GM23248 (cell line): ENCODE data around the gene S100A4. TPM values are rescaled to one million over a fixed set of nuclear protein-coding genes. Genes with fewer than 3 reads are reported as not detected.

Source experiments
- DNase-seq: peaks from one replicate; pipeline ENCODE4 v3.0.0-alpha.2; 2015
- H2AFZ ChIP-seq: fragments of 200-600 bp; sonication (generic); 2 replicates; pipeline ENCODE4 v1.6.1; 2016; ENCODE audit warnings: antibody characterized with exemption
- H3F3A ChIP-seq: fragments of 200-600 bp; sonication (generic); 2 replicates; pipeline ENCODE4 v1.6.1; 2016; ENCODE audit warnings: mild to moderate bottlenecking, antibody characterized with exemption, mixed run types; ENCODE audit not compliant: insufficient read depth
- H3K27ac ChIP-seq: fragments of 200-600 bp; sonication (generic); 2 replicates; pipeline ENCODE4 v1.5.1; 2016; ENCODE audit warnings: mild to moderate bottlenecking
- H3K27me3 ChIP-seq: fragments of 200-600 bp; sonication (generic); replicated peaks from 2 replicates; pipeline ENCODE4 v1.6.1; 2016; ENCODE audit warnings: mild to moderate bottlenecking; ENCODE audit not compliant: insufficient read depth
- H3K36me3 ChIP-seq: fragments of 200-600 bp; sonication (generic); 2 replicates; pipeline ENCODE4 v1.6.1; 2016; ENCODE audit warnings: low read depth, mild to moderate bottlenecking
- H3K4me1 ChIP-seq: fragments of 200-600 bp; sonication (generic); 2 replicates; pipeline ENCODE4 v1.6.1; 2016; ENCODE audit warnings: mild to moderate bottlenecking; ENCODE audit not compliant: insufficient read depth
- H3K4me2 ChIP-seq: fragments of 200-600 bp; sonication (generic); one replicate; pipeline ENCODE4 v1.6.1; 2016; ENCODE audit warnings: mild to moderate bottlenecking; ENCODE audit not compliant: unreplicated experiment
- H3K4me3 ChIP-seq: fragments of 200-600 bp; sonication (generic); 2 replicates; pipeline ENCODE4 v1.5.1; 2016; ENCODE audit warnings: mild to moderate bottlenecking
- H3K79me2 ChIP-seq: fragments of 200-600 bp; sonication (generic); 2 replicates; pipeline ENCODE4 v1.6.1; 2016; ENCODE audit warnings: mild to moderate bottlenecking; ENCODE audit not compliant: insufficient read depth
- H3K9ac ChIP-seq: fragments of 200-600 bp; sonication (generic); 2 replicates; pipeline ENCODE4 v1.6.1; 2016; ENCODE audit warnings: mild to moderate bottlenecking
- H3K9me2 ChIP-seq: fragments of 200-600 bp; sonication (generic); 2 replicates; pipeline ENCODE4 v1.6.1; 2016; ENCODE audit warnings: mixed run types, mild to moderate bottlenecking, moderate library complexity; ENCODE audit not compliant: insufficient read depth
- H3K9me3 ChIP-seq: fragments of 200-600 bp; sonication (generic); one replicate; pipeline ENCODE4 v1.6.1; 2017; ENCODE audit warnings: low read depth
- H4K20me1 ChIP-seq: fragments of 200-600 bp; sonication (generic); 2 replicates; pipeline ENCODE4 v1.6.0; 2016; ENCODE audit not compliant: insufficient read depth
- EZH2 ChIP-seq: fragments of 200-600 bp; sonication (generic); IDR thresholded peaks from 2 replicates; pipeline ENCODE4 v1.6.1; 2018; ENCODE audit warnings: antibody characterized with exemption, mild to moderate bottlenecking; ENCODE audit not compliant: insufficient read depth, poor library complexity, severe bottlenecking
- EZH2phosphoT487 ChIP-seq: fragments of 200-600 bp; sonication (generic); IDR thresholded peaks from 2 replicates; pipeline ENCODE4 v1.6.1; 2018; ENCODE audit warnings: antibody characterized with exemption, moderate library complexity, mild to moderate bottlenecking, low read depth; ENCODE audit not compliant: insufficient read depth
- WGBS, 2 experiments: methylation state at CpG; one replicate each; pipeline ENCODE4 v1.1.6; 2015 to 2017; ENCODE audit warnings: low lambda C conversion rate in 2 of 2, low coverage in 1 of 2; ENCODE audit errors: missing lambda C conversion rate in 2 of 2; 5-methylcytosine and 5-hydroxymethylcytosine counted together
- in situ Hi-C: fragments of 300-500 bp; cut with MboI; formaldehyde crosslinking; loops from 2 replicates; pipeline ENCODE4 v1.15.0; 2020
- polyA plus RNA-seq: library from polyadenylated mRNA; unstranded; fragments of >200 nt; fragmentation: Nextera tagmentation; extraction: Ambion mirVana; gene quantifications from 2 replicates; pipeline ENCODE4 v1.2.1, GENCODE V29; 2016
- total RNA-seq: library from RNA; depleted of rRNA; stranded (reverse); fragments of >200 nt; shearing (Covaris generic); gene quantifications from 2 replicates; pipeline ENCODE4 v1.2.3, GENCODE V29; 2014

Gene S100A4
- total and polyA plus RNA-seq, 2 experiments from 2014 or later: 236 to 610 TPM

DNA sequence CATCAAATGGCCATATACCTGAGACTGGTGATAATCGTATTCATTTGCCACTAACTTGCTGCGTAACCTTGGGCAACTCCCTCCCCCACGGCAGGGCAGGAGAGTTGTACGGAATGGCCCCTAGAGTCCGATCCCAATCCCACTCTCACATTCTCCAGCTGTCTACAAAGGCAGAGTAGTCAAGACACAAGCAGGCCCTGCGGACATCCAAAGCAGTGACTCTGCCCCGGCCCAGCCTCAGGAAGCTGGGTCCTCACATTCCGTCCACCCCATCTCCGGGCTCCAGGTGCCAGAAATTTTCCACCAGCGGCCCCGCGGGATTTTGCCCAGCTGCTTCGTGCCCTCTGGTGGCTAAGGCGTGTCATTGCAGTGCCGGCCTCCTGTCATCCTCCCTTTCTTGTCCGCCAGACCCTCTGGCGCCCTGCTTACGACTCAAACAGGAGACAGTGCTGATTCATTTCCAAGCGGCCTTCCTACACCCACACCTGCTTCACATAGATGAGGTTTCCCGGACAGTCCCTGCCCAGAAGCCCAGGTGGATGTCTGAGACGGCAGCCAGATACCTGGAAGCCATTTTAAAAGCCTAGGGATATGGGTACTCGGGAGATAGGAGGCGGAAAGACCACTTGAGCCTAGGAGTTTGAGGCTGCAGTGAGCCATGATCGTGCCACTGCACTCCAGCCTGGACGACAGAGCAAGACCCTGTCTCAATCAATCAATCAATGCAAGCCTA lies 22.9 kb upstream of the S100A4 start:
- Histone ChIP-seq H3K36me3 (no peaks in the 10 kb centered on the region), H3K27me3 (no peaks in the 10 kb centered on the region), H3K4me2 (peak overlapping the region; percentile 55), H3K9me2 (no peaks in the 10 kb centered on the region), H2AFZ (peak overlapping the region; percentile 87), H3K27ac (peak overlapping the region; percentile 100), H3K79me2 (no peaks in the 10 kb centered on the region), H3K9ac (peak overlapping the region; percentile 92), H4K20me1 (no peaks in the 10 kb centered on the region), H3K4me1 (peaks cover 52% of the 10 kb centered on the region), H3K9me3 (no peaks in the 10 kb centered on the region), H3K4me3 (peak overlapping the region; percentile 41), H3F3A (peaks cover 34% of the 10 kb centered on the region)
- peak; percentile 95 for DNase-seq
- in situ Hi-C loops: no loop called here
- 8 to 9% methylated on average over 25 of the region's 25 CpGs for WGBS, 2 experiments
- TF ChIP-seq EZH2 (no peak), EZH2phosphoT487 (no peak)

DNA sequence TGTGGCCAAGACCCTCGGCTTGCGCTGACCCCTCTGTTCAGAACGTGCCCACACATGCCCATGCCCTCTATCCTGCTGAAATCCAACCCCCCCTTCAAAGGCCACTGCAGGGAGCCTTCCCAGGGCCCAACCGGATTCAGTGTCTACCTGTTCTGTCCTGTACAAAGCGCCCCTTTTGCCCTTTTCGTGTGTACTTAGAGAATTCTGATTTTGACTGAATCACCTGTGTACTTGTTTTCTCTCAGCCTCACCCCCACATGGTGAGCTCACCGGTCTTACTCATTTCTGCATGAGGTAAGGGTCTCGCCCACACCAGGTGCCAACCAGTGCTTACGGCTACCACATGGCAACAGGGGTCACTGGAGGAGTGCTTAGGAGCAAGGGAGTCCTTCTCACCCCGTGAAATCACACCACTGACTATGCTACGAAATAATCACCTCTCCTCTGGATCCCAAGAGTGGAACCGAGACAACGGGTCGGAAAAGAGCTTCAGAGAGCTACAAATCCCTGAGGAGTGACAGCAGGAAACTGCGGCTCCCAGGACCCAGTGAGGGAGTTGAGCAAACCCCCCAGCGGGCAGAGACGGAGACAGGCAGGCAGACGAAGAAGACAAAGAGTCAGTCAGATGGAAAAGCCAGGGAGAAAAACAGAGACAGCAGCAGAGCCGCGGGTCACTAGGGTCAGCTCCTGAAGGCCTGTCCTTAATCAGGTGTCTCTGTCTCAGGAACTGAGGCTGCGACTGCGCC lies 22.2 kb upstream of the S100A4 start:
- H3K27ac ChIP-seq: peak overlapping the region; percentile 100
- no peaks in the 10 kb centered on the region for H3K9me2 ChIP-seq
- no peaks in the 10 kb centered on the region for H4K20me1 ChIP-seq
- H3K9me3 ChIP-seq: no peaks in the 10 kb centered on the region
- no peaks in the 10 kb centered on the region for H3K79me2 ChIP-seq
- WGBS, 2 experiments: 40 to 42% methylated on average over 22 of the region's 22 CpGs
- H3K9ac ChIP-seq: peak overlapping the region; percentile 92
- H3K4me1 ChIP-seq: peaks cover 45% of the 10 kb centered on the region
- no peaks in the 10 kb centered on the region for H3K36me3 ChIP-seq
- H3K4me2 ChIP-seq: peak overlapping the region; percentile 55
- peak overlapping the region; percentile 87 for H2AFZ ChIP-seq
- H3F3A ChIP-seq: peaks cover 26% of the 10 kb centered on the region
- H3K4me3 ChIP-seq: peak overlapping the region; percentile 41
- peak; percentile 56 for DNase-seq
- in situ Hi-C loops: no loop called here
- H3K27me3 ChIP-seq: no peaks in the 10 kb centered on the region
- TF ChIP-seq EZH2phosphoT487 (no peak), EZH2 (no peak)

DNA sequence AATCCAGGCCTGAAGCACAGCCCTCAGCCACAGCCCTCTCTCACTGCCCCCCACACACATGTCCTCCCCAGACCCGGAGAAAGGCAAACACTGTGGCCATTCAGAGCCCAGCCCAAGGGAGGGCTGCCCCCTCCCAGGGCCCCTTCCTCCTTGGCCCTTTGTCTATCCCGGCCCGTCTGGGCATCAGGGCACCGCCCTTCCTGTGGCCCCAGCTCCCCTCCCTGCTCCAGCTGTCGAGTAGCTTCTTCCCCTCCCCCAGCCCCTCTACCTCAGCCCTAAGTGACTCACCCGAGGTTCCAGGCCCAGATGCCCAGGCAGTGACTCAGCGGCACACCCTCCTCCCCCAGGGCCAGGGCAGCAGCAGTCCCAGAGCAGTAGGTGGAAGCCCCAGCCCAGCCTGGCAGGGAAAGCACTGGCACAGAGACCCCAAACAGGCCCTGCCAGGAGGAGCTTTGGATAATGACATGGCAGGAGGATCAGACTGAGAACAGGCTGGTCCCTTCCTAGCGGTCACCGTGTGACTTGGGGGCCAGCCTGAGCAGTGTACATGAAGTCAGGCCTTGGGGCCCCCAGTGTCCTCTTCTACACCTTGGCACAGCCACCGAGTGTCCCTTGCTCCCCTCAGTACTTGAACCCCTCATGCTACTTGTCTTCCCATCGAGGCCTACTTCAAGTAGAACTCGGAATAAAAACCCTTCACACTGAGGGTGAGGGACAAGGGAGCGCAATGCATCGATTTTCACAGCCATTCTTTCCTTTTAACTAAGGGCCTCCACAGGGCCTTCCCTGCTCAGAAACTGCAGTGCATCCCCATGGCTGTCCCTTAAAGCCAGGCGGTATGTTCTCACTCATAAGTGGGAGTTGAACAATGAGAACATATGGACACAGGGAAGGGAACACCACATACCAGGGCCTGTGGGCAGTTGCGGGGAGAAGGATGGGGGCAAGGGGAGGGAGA lies 21.1 kb upstream of the S100A4 start:
- H3K4me3 ChIP-seq: peak overlapping the region; percentile 50
- 14% methylated on average over 16 of the region's 16 CpGs for WGBS, 2 experiments
- in situ Hi-C loops: no loop called here

More for the DNA sequence above, 21.1 kb upstream of the S100A4 start:
- H4K20me1 ChIP-seq: no peaks in the 10 kb centered on the region
- H3F3A ChIP-seq: peaks cover 20% of the 10 kb centered on the region
- H3K27ac ChIP-seq: peak overlapping the region; percentile 100
- H3K79me2 ChIP-seq: no peaks in the 10 kb centered on the region
- peak; percentile 100 for DNase-seq
- H3K4me1 ChIP-seq: peaks cover 38% of the 10 kb centered on the region
- no peaks in the 10 kb centered on the region for H3K36me3 ChIP-seq
- no peaks in the 10 kb centered on the region for H3K27me3 ChIP-seq
- H3K9me3 ChIP-seq: no peaks in the 10 kb centered on the region
- H3K9ac ChIP-seq: peak overlapping the region; percentile 92
- H3K9me2 ChIP-seq: no peaks in the 10 kb centered on the region
- H3K4me2 ChIP-seq: peak overlapping the region; percentile 66
- H2AFZ ChIP-seq: no peak overlapping the region
- TF ChIP-seq EZH2phosphoT487: no peak
- TF ChIP-seq EZH2: no peak
